Loucy (cell line): ENCODE results near the gene NOTO.

Experiments used
- H2AFZ ChIP-seq: fragments of 200-600 bp; sonication (generic); 2 replicates; pipeline ENCODE4 v1.6.0; 2016; ENCODE audit warnings: antibody characterized with exemption, mild to moderate bottlenecking, low read length, moderate library complexity
- H3F3A ChIP-seq: fragments of 200-600 bp; 2 replicates; pipeline ENCODE4 v1.6.0; 2016; ENCODE audit warnings: antibody characterized with exemption, low read depth, mild to moderate bottlenecking
- H3K27me3 ChIP-seq: fragments of 200-600 bp; sonication (generic); 2 replicates; pipeline ENCODE4 v1.6.1; 2014; ENCODE audit warnings: low read length, mild to moderate bottlenecking; ENCODE audit not compliant: insufficient read depth, poor library complexity, severe bottlenecking
- H3K36me3 ChIP-seq: fragments of 200-600 bp; sonication (generic); 2 replicates; pipeline ENCODE4 v1.6.1; 2016; ENCODE audit warnings: low read length; ENCODE audit not compliant: insufficient read depth
- H3K4me1 ChIP-seq: fragments of 200-600 bp; sonication (generic); 2 replicates; pipeline ENCODE4 v1.5.1; 2014; ENCODE audit warnings: low read length, mild to moderate bottlenecking; ENCODE audit not compliant: insufficient read depth, poor library complexity, severe bottlenecking
- H3K4me2 ChIP-seq: fragments of 200-600 bp; sonication (generic); 2 replicates; pipeline ENCODE4 v1.6.0; 2014; ENCODE audit warnings: antibody characterized with exemption, low read length, low read depth, mild to moderate bottlenecking; ENCODE audit not compliant: poor library complexity, severe bottlenecking
- H3K4me3 ChIP-seq: fragments of 200-600 bp; sonication (generic); 2 replicates; pipeline ENCODE4 v1.5.1; 2014; ENCODE audit warnings: low read length, mild to moderate bottlenecking, mixed read lengths; ENCODE audit not compliant: poor library complexity, severe bottlenecking
- H3K79me2 ChIP-seq: fragments of 200-600 bp; sonication (generic); 2 replicates; pipeline ENCODE4 v1.6.1; 2014; ENCODE audit warnings: low read length; ENCODE audit not compliant: insufficient read depth
- H3K9ac ChIP-seq: fragments of 200-600 bp; sonication (generic); 2 replicates; pipeline ENCODE4 v1.6.0; 2014; ENCODE audit warnings: mild to moderate bottlenecking, low read depth, low read length, moderate library complexity; ENCODE audit not compliant: poor library complexity, severe bottlenecking
- H3K9me2 ChIP-seq: fragments of 200-600 bp; sonication (generic); replicated peaks from 2 replicates; pipeline ENCODE4 v1.6.1; 2016; ENCODE audit warnings: low read depth, low read length, mixed read lengths
- H3K9me3 ChIP-seq: fragments of 200-600 bp; sonication (generic); 2 replicates; pipeline ENCODE4 v1.6.1; 2014; ENCODE audit warnings: mild to moderate bottlenecking, antibody characterized with exemption, low read length, low read depth; ENCODE audit not compliant: insufficient read depth
- H4K20me1 ChIP-seq: fragments of 200-600 bp; sonication (generic); 2 replicates; pipeline ENCODE4 v1.6.0; 2014; ENCODE audit warnings: antibody characterized with exemption, low read length, mild to moderate bottlenecking; ENCODE audit not compliant: insufficient read depth, poor library complexity, severe bottlenecking
- CTCF ChIP-seq: fragments of 200-600 bp; sonication (generic); conservative IDR thresholded peaks from 2 replicates; pipeline ENCODE4 v1.5.1; 2014; ENCODE audit warnings: mild to moderate bottlenecking, antibody characterized with exemption, low read length
- EZH2phosphoT487 ChIP-seq: fragments of 200-600 bp; IDR thresholded peaks from 2 replicates; pipeline ENCODE4 v1.6.1; 2018; ENCODE audit warnings: antibody characterized with exemption, mild to moderate bottlenecking, moderate library complexity, borderline replicate concordance

Gene NOTO

GRCh38 chr2:73214120-73215035 is 12.0 kb downstream of the NOTO start, which contains the start of gene SMYD5:
Gene SMYD5, plus strand, starts transcription at chr2:73214245. Its CDS starts 22 bp downstream, at chr2:73214267.
- no peaks in the 10 kb centered on the region for H3K9me2 ChIP-seq
- no peaks in the 10 kb centered on the region for H3K36me3 ChIP-seq
- H3K27me3 ChIP-seq: no peaks in the 10 kb centered on the region
- no peaks in the 10 kb centered on the region for H4K20me1 ChIP-seq
- peak within 1 kb of the TSS; percentile 72 for H3K9ac ChIP-seq
- peak within 1 kb of the TSS; percentile 89 for H3K4me2 ChIP-seq
- H3K9me3 ChIP-seq: no peaks in the 10 kb centered on the region
- H3F3A ChIP-seq: peaks cover 3% of the 10 kb centered on the region; the same call in 1 of the 2 replicates
- H2AFZ ChIP-seq: peak within 1 kb of the TSS; percentile 78
- no peak for TF ChIP-seq CTCF
- H3K4me1 ChIP-seq: peaks cover 26% of the 10 kb centered on the region
- peak within 1 kb of the TSS; percentile 75 for H3K4me3 ChIP-seq
- peaks cover 15% of the 10 kb centered on the region; the same call in 1 of the 2 replicates for H3K79me2 ChIP-seq

GRCh38 chr2:73215254-73215653 is 12.9 kb downstream of the NOTO start:
- H3K79me2 ChIP-seq: peaks cover 15% of the 10 kb centered on the region; the same call in 1 of the 2 replicates
- H3K9ac ChIP-seq: peak overlapping the region; percentile 72
- H3F3A ChIP-seq: peaks cover 3% of the 10 kb centered on the region; the same call in 1 of the 2 replicates

GRCh38 chr2:73217160-73217559 is 14.8 kb downstream of the NOTO start:
- no peak overlapping the region for H2AFZ ChIP-seq
- TF ChIP-seq CTCF: no peak
- TF ChIP-seq EZH2phosphoT487: no peak
- no peak overlapping the region for H3K4me2 ChIP-seq
- no peaks in the 10 kb centered on the region for H4K20me1 ChIP-seq
- H3K4me3 ChIP-seq: no peak overlapping the region
- peaks cover 15% of the 10 kb centered on the region; the same call in 1 of the 2 replicates for H3K79me2 ChIP-seq
- H3K27me3 ChIP-seq: no peaks in the 10 kb centered on the region
- no peaks in the 10 kb centered on the region for H3K9me3 ChIP-seq
- no peak overlapping the region for H3K9ac ChIP-seq
- H3K9me2 ChIP-seq: no peaks in the 10 kb centered on the region
- H3F3A ChIP-seq: peaks cover 3% of the 10 kb centered on the region; the same call in 1 of the 2 replicates
- H3K4me1 ChIP-seq: peaks cover 26% of the 10 kb centered on the region
- peaks cover 10% of the 10 kb centered on the region; the same call in 1 of the 2 replicates for H3K36me3 ChIP-seq

More at GRCh38 chr2:73215254-73215653, 12.9 kb downstream of the NOTO start:
- H3K4me2 ChIP-seq: peak overlapping the region; percentile 89
- no peaks in the 10 kb centered on the region for H4K20me1 ChIP-seq
- H3K4me1 ChIP-seq: peaks cover 26% of the 10 kb centered on the region
- H3K4me3 ChIP-seq: peak overlapping the region; percentile 75
- no peaks in the 10 kb centered on the region for H3K9me2 ChIP-seq
- no peak for TF ChIP-seq CTCF
- TF ChIP-seq EZH2phosphoT487: no peak
- H3K36me3 ChIP-seq: no peaks in the 10 kb centered on the region
- no peaks in the 10 kb centered on the region for H3K9me3 ChIP-seq
- H3K27me3 ChIP-seq: no peaks in the 10 kb centered on the region
- 0 out of 2 replicates have a peak overlapping the region, but pooled peaks have one; percentile 78 for H2AFZ ChIP-seq
